SK-N-SH (cell line): ENCODE measurements around the gene HELQ. TPM values are rescaled to one million over a fixed set of nuclear protein-coding genes. Genes with fewer than 3 reads are reported as not detected.

ENCODE experiments used
- CTCF ChIA-PET: fragments of 300-600, 350-600 bp; formaldehyde crosslinking; extraction: SDS; loops from one replicate; lab custom pipeline; 2021; lab: Yijun Ruan, JAX
- POLR2A ChIA-PET: fragments of 350-600 bp; sonication (Branson Sonifier 250); formaldehyde crosslinking; extraction: SDS; loops from one replicate; lab custom pipeline; 2020; ENCODE audit warnings: antibody characterized with exemption, inconsistent platforms; lab: Yijun Ruan, JAX
- DNase-seq: peaks from one replicate; pipeline ENCODE4 v3.0.0; 2012
- H2AFZ ChIP-seq: fragments of 200-600 bp; sonication (generic); 2 replicates; pipeline ENCODE4 v1.8.1; 2016; ENCODE audit warnings: antibody characterized with exemption, mild to moderate bottlenecking, low read depth
- H3F3A ChIP-seq: fragments of 200-600 bp; sonication (generic); replicated peaks from 2 replicates; pipeline ENCODE3; 2016; ENCODE audit warnings: antibody characterized with exemption, mild to moderate bottlenecking; ENCODE audit not compliant: insufficient read depth
- H3K27ac ChIP-seq, 2 experiments: fragments of 200-500 bp in 1 of 2; fragments of 200-600 bp in 1 of 2; sonication (Bioruptor generic) in 1 of 2; sonication (generic), shearing (Covaris generic) in 1 of 2; 2 replicates each; pipeline versions ENCODE4 v1.5.1 to v1.6.1; 2014 to 2016; ENCODE audit warnings: low read depth in 2 of 2, inconsistent platforms in 1 of 2, low read length in 1 of 2, mild to moderate bottlenecking in 1 of 2, mixed read lengths in 1 of 2
- H3K27me3 ChIP-seq: fragments of 200-600 bp; sonication (generic), shearing (Covaris generic); 2 replicates; pipeline ENCODE4 v1.6.1; 2016; ENCODE audit warnings: mixed run types; ENCODE audit not compliant: insufficient read depth
- H3K36me3 ChIP-seq, 2 experiments: fragments of 200-500 bp in 1 of 2; fragments of 200-600 bp in 1 of 2; sonication (Bioruptor generic) in 1 of 2; sonication (generic) in 1 of 2; replicated peaks in 1 of 2; 2 replicates each; pipeline versions ENCODE3 to v1.5.1; 2014 to 2016; ENCODE audit warnings: low read length in 1 of 2, mild to moderate bottlenecking in 1 of 2; ENCODE audit not compliant: insufficient read depth in 2 of 2, control insufficient read depth in 1 of 2
- H3K4me1 ChIP-seq, 2 experiments: fragments of 200-500 bp in 1 of 2; fragments of 200-600 bp in 1 of 2; sonication (Bioruptor generic) in 1 of 2; sonication (generic), shearing (Covaris generic) in 1 of 2; 2 replicates each; pipeline versions ENCODE4 v1.5.1 to v1.6.1; 2014 to 2016; ENCODE audit warnings: low read depth in 1 of 2, low read length in 1 of 2, mixed run types in 1 of 2; ENCODE audit not compliant: insufficient read depth in 2 of 2, control insufficient read depth in 1 of 2
- H3K4me2 ChIP-seq: fragments of 200-600 bp; sonication (generic), shearing (Covaris generic); 2 replicates; pipeline ENCODE4 v1.6.1; 2017; ENCODE audit warnings: mixed run types
- H3K4me3 ChIP-seq, 2 experiments: fragments of 200-500 bp in 1 of 2; fragments of 200-600 bp in 1 of 2; sonication (Bioruptor generic) in 1 of 2; sonication (generic), shearing (Covaris generic) in 1 of 2; 2 replicates each; pipeline versions ENCODE4 v1.5.1 to v1.8.1; 2014 to 2016; ENCODE audit warnings: low read depth in 2 of 2, inconsistent platforms in 1 of 2, low read length in 1 of 2, mild to moderate bottlenecking in 1 of 2, mixed read lengths in 1 of 2, moderate library complexity in 1 of 2
- H3K79me2 ChIP-seq: fragments of 200-600 bp; sonication (generic); 2 replicates; pipeline ENCODE4 v1.8.1; 2017; ENCODE audit warnings: mild to moderate bottlenecking; ENCODE audit not compliant: insufficient read depth
- H3K9ac ChIP-seq: fragments of 200-600 bp; sonication (generic); 2 replicates; pipeline ENCODE4 v1.6.1; 2017; ENCODE audit warnings: mixed run types
- H3K9me2 ChIP-seq: fragments of 200-600 bp; sonication (generic); 2 replicates; pipeline ENCODE4 v1.6.1; 2017; ENCODE audit warnings: mixed run types
- H3K9me3 ChIP-seq: fragments of 200-600 bp; sonication (generic); 2 replicates; pipeline ENCODE4 v1.6.1; 2017; ENCODE audit warnings: mixed run types, mild to moderate bottlenecking, moderate library complexity
- H4K20me1 ChIP-seq: fragments of 200-600 bp; sonication (generic); 2 replicates; pipeline ENCODE4 v1.6.1; 2017; ENCODE audit warnings: mild to moderate bottlenecking, mixed run types; ENCODE audit not compliant: insufficient read depth
- CHD2 ChIP-seq: fragments of 150-350 bp; IDR thresholded peaks from 2 replicates; pipeline ENCODE4 v1.6.1; 2018; ENCODE audit warnings: low read length; ENCODE audit not compliant: partially characterized antibody
- ELF1 ChIP-seq: IDR thresholded peaks from 2 replicates; pipeline ENCODE4 v1.4.0; 2012
- EP300 ChIP-seq, 2 experiments: IDR thresholded peaks; 2 replicates each; pipeline versions ENCODE4 v1.4.0 to v1.6.1; 2012; ENCODE audit warnings: borderline replicate concordance in 1 of 2, low read depth in 1 of 2, low read length in 1 of 2
- FOSL2 ChIP-seq: IDR thresholded peaks from 2 replicates; pipeline ENCODE4 v1.4.0; 2012; ENCODE audit warnings: low read depth, mild to moderate bottlenecking, moderate library complexity, borderline replicate concordance
- FOXM1 ChIP-seq: IDR thresholded peaks from 2 replicates; pipeline ENCODE4 v1.4.0; 2012; ENCODE audit warnings: low read depth, mild to moderate bottlenecking
- GATA2 ChIP-seq: sonication (generic); formaldehyde crosslinking; IDR thresholded peaks from 2 replicates; pipeline ENCODE4 v1.5.0; 2020; ENCODE audit warnings: mild to moderate bottlenecking, missing genetic modification reagents
- JUND ChIP-seq: IDR thresholded peaks from 2 replicates; pipeline ENCODE4 v1.4.0; 2012
- MEF2A ChIP-seq: IDR thresholded peaks from 2 replicates; pipeline ENCODE4 v1.4.0; 2012; ENCODE audit warnings: low read depth, borderline replicate concordance
- POLR2AphosphoS5 ChIP-seq: IDR thresholded peaks from 2 replicates; pipeline ENCODE4 v1.6.1; 2012; ENCODE audit warnings: low read depth, low read length
- SIN3A ChIP-seq: IDR thresholded peaks from 2 replicates; pipeline ENCODE4 v1.6.1; 2012; ENCODE audit warnings: low read depth, mild to moderate bottlenecking, low read length, moderate library complexity, borderline replicate concordance
- TAF1 ChIP-seq: IDR thresholded peaks from 2 replicates; pipeline ENCODE4 v1.6.1; 2012; ENCODE audit warnings: low read depth, mild to moderate bottlenecking, low read length, moderate library complexity, borderline replicate concordance
- TCF12 ChIP-seq: IDR thresholded peaks from 2 replicates; pipeline ENCODE4 v1.4.0; 2012
- TEAD4 ChIP-seq: IDR thresholded peaks from 2 replicates; pipeline ENCODE4 v1.4.0; 2012; ENCODE audit warnings: mild to moderate bottlenecking, borderline replicate concordance; ENCODE audit not compliant: insufficient read depth
- YY1 ChIP-seq: IDR thresholded peaks from 2 replicates; pipeline ENCODE4 v1.4.0; 2012; ENCODE audit warnings: low read depth, mild to moderate bottlenecking
- whole genome bisulfite sequencing: methylation state at CpG from one replicate; pipeline ENCODE4 v1.1.6; 2017; ENCODE audit warnings: low lambda C conversion rate; 5-methylcytosine and 5-hydroxymethylcytosine counted together
- polyA plus RNA-seq, 3 experiments: library from polyadenylated mRNA; depleted of rRNA; stranded (reverse); fragments of >200 nt; gene quantifications; 2 replicates each; pipeline ENCODE4 v1.2.3, GENCODE V29; 2012
- TF ChIP-seq, protein P1 (sequence below): fragments of 150-350 bp; IDR thresholded peaks from 2 replicates; pipeline ENCODE4 v1.6.1; 2016; ENCODE audit warnings: mild to moderate bottlenecking, low read depth, low read length
- TF ChIP-seq, protein P2 (sequence below): fragments of 200-600 bp; sonication (generic); IDR thresholded peaks from 2 replicates; pipeline ENCODE4 v1.6.1; 2017; ENCODE audit warnings: antibody characterized with exemption, mild to moderate bottlenecking, moderate library complexity
- TF ChIP-seq, protein P3 (sequence below): IDR thresholded peaks from 2 replicates; pipeline ENCODE4 v1.4.0; 2012; ENCODE audit warnings: low read depth, borderline replicate concordance
- TF ChIP-seq, protein P4 (sequence below): IDR thresholded peaks from 2 replicates; pipeline ENCODE4 v1.6.1; 2012; ENCODE audit warnings: mild to moderate bottlenecking, low read depth, low read length, moderate library complexity

Gene HELQ, protein sequence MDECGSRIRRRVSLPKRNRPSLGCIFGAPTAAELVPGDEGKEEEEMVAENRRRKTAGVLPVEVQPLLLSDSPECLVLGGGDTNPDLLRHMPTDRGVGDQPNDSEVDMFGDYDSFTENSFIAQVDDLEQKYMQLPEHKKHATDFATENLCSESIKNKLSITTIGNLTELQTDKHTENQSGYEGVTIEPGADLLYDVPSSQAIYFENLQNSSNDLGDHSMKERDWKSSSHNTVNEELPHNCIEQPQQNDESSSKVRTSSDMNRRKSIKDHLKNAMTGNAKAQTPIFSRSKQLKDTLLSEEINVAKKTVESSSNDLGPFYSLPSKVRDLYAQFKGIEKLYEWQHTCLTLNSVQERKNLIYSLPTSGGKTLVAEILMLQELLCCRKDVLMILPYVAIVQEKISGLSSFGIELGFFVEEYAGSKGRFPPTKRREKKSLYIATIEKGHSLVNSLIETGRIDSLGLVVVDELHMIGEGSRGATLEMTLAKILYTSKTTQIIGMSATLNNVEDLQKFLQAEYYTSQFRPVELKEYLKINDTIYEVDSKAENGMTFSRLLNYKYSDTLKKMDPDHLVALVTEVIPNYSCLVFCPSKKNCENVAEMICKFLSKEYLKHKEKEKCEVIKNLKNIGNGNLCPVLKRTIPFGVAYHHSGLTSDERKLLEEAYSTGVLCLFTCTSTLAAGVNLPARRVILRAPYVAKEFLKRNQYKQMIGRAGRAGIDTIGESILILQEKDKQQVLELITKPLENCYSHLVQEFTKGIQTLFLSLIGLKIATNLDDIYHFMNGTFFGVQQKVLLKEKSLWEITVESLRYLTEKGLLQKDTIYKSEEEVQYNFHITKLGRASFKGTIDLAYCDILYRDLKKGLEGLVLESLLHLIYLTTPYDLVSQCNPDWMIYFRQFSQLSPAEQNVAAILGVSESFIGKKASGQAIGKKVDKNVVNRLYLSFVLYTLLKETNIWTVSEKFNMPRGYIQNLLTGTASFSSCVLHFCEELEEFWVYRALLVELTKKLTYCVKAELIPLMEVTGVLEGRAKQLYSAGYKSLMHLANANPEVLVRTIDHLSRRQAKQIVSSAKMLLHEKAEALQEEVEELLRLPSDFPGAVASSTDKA
- 7.2 and 8.1 TPM in 2 replicates for polyA plus RNA-seq (2012; rRNA removed)
- 8.2 and 8.3 TPM in 2 replicates for polyA plus RNA-seq (2012; cell fraction: cytosol; rRNA removed)
- polyA plus RNA-seq (2012; cell fraction: nucleus; rRNA removed) = 8.3 and 8.8 TPM in 2 replicates

DNA sequence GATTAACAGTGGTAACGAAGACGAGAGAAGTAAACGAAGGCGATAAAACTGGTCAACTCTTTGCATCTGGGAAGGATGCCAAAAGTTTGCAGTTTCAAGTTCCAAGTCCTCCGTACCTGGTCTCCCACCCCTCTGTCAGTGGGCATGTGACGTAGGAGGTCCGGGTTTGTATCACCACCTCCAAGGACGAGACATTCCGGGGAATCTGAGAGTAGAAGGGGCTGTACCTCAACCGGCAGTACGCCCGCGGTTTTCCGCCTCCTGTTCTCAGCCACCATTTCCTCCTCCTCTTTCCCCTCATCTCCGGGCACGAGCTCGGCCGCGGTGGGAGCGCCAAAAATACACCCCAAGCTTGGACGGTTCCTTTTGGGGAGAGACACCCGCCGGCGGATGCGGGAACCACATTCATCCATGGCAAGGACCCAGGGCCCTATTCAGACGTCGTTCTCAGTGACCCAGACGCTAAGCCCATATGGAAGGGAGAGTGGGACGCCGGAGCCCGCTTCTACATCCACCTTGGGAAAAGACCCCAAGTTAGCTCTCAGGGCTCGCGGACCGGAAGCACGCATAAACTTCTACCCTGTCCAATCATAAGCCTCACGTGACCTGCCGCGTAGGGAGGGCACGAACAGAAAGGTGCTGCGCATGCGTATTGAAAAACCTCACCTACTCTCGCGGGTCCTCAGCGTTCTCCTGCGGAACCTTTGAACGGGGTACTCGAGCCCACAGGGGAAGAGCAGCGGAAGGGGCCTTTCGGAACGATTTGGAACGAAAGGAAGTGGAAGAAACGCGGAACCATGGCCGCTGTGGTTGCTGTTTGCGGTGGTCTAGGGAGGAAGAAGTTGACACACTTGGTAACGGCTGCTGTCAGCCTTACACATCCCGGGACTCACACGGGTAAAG is at the start of gene HELQ, which contains the start of gene MRPS18C:
TSS of gene HELQ (minus strand) at position 543 of the 903 bp plus-strand sequence. CDS start at position 413, 130 bp downstream.
TSS of gene MRPS18C (plus strand) at position 778 of the 903 bp plus-strand sequence. CDS start at position 798, 20 bp downstream.
- Histone ChIP-seq H3F3A (no peaks in the 10 kb centered on the region), H3K4me1 (peaks cover 0 to 11% of the 10 kb centered on the region in 2 experiments; a peak in 2 of 4 replicates), H4K20me1 (no peaks in the 10 kb centered on the region), H3K36me3 (peaks cover 41% of the 10 kb centered on the region in 2 experiments), H3K9me3 (no peaks in the 10 kb centered on the region), H3K27ac (peak within 1 kb of the TSS; percentile 93 to 96), H3K4me3 (peak within 1 kb of the TSS; percentile 95 to 98), H3K27me3 (no peaks in the 10 kb centered on the region), H3K79me2 (peaks cover 54% of the 10 kb centered on the region), H3K9me2 (no peaks in the 10 kb centered on the region), H3K9ac (peak within 1 kb of the TSS; percentile 87), H3K4me2 (peak within 1 kb of the TSS; percentile 92), H2AFZ (peak within 1 kb of the TSS; percentile 97)
- DNase-seq = peak; percentile 90
- ChIA-PET CTCF (no interaction called here), POLR2A (interaction anchor here (0.5 to 1.2 kb wide), 3 partner anchors 28 to 171 kb away, joined by 3 to 5 read pairs (median 5); partner anchors contain the start of genes ABRAXAS1 and COQ2)
- 1% methylated on average over 45 of the region's 58 CpGs for WGBS
- TF ChIP-seq FOSL2 (no peak; the same call in 1 of the 2 replicates), JUND (no peak), GATA2 (CRISPR knock-in tag) (no peak), POLR2AphosphoS5 (peak; percentile 97), YY1 (peak; percentile 91), CHD2 (peak; percentile 99), ELF1 (peak; percentile 90), TCF12 (no peak), TAF1 (peak; percentile 97), FOXM1 (no peak), MEF2A (no peak), TEAD4 (no peak), EP300 (IDR thresholded peaks at IDR 0.05; ENCODE audit: borderline replicate concordance in 1 of 2, low read depth in 1 of 2, low read length in 1 of 2) (no peak), SIN3A (peak; percentile 99)
- TF ChIP-seq, protein P1, sequence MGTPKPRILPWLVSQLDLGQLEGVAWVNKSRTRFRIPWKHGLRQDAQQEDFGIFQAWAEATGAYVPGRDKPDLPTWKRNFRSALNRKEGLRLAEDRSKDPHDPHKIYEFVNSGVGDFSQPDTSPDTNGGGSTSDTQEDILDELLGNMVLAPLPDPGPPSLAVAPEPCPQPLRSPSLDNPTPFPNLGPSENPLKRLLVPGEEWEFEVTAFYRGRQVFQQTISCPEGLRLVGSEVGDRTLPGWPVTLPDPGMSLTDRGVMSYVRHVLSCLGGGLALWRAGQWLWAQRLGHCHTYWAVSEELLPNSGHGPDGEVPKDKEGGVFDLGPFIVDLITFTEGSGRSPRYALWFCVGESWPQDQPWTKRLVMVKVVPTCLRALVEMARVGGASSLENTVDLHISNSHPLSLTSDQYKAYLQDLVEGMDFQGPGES = peak; percentile 28; the same call in 1 of the 2 replicates
- TF ChIP-seq, protein P2, sequence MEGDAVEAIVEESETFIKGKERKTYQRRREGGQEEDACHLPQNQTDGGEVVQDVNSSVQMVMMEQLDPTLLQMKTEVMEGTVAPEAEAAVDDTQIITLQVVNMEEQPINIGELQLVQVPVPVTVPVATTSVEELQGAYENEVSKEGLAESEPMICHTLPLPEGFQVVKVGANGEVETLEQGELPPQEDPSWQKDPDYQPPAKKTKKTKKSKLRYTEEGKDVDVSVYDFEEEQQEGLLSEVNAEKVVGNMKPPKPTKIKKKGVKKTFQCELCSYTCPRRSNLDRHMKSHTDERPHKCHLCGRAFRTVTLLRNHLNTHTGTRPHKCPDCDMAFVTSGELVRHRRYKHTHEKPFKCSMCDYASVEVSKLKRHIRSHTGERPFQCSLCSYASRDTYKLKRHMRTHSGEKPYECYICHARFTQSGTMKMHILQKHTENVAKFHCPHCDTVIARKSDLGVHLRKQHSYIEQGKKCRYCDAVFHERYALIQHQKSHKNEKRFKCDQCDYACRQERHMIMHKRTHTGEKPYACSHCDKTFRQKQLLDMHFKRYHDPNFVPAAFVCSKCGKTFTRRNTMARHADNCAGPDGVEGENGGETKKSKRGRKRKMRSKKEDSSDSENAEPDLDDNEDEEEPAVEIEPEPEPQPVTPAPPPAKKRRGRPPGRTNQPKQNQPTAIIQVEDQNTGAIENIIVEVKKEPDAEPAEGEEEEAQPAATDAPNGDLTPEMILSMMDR = peak; percentile 39; the same call in 1 of the 2 replicates
- TF ChIP-seq, protein P3, sequence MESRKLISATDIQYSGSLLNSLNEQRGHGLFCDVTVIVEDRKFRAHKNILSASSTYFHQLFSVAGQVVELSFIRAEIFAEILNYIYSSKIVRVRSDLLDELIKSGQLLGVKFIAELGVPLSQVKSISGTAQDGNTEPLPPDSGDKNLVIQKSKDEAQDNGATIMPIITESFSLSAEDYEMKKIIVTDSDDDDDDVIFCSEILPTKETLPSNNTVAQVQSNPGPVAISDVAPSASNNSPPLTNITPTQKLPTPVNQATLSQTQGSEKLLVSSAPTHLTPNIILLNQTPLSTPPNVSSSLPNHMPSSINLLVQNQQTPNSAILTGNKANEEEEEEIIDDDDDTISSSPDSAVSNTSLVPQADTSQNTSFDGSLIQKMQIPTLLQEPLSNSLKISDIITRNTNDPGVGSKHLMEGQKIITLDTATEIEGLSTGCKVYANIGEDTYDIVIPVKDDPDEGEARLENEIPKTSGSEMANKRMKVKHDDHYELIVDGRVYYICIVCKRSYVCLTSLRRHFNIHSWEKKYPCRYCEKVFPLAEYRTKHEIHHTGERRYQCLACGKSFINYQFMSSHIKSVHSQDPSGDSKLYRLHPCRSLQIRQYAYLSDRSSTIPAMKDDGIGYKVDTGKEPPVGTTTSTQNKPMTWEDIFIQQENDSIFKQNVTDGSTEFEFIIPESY = peak; percentile 98
- TF ChIP-seq, protein P4, sequence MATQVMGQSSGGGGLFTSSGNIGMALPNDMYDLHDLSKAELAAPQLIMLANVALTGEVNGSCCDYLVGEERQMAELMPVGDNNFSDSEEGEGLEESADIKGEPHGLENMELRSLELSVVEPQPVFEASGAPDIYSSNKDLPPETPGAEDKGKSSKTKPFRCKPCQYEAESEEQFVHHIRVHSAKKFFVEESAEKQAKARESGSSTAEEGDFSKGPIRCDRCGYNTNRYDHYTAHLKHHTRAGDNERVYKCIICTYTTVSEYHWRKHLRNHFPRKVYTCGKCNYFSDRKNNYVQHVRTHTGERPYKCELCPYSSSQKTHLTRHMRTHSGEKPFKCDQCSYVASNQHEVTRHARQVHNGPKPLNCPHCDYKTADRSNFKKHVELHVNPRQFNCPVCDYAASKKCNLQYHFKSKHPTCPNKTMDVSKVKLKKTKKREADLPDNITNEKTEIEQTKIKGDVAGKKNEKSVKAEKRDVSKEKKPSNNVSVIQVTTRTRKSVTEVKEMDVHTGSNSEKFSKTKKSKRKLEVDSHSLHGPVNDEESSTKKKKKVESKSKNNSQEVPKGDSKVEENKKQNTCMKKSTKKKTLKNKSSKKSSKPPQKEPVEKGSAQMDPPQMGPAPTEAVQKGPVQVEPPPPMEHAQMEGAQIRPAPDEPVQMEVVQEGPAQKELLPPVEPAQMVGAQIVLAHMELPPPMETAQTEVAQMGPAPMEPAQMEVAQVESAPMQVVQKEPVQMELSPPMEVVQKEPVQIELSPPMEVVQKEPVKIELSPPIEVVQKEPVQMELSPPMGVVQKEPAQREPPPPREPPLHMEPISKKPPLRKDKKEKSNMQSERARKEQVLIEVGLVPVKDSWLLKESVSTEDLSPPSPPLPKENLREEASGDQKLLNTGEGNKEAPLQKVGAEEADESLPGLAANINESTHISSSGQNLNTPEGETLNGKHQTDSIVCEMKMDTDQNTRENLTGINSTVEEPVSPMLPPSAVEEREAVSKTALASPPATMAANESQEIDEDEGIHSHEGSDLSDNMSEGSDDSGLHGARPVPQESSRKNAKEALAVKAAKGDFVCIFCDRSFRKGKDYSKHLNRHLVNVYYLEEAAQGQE = peak; percentile 66; the same call in 1 of the 2 replicates
